Lower lobe of right lung (tissue), 2 donors: ENCODE measurements around the gene FUBP3. TPM values are rescaled to one million over a fixed set of nuclear protein-coding genes. Genes with fewer than 3 reads are reported as not detected.
A peak's percentile ranks its signal among the peaks of the same experiment; 100 is the strongest.

ENCODE experiments used
- ATAC-seq, 2 donors: fragments of 200-7000 bp; cut with Tn5 transposase; one replicate each; pipeline ENCODE4 v1.9.1; 2020 to 2022; ENCODE audit warnings: mild to moderate bottlenecking in 2 of 2, moderate library complexity in 2 of 2
- DNase-seq: peaks from one replicate; pipeline ENCODE4 v3.0.0-alpha.2; 2020
- H3K27ac ChIP-seq: fragments of 200-600 bp; one replicate; pipeline ENCODE4 v1.8.0; 2022
- H3K27me3 ChIP-seq: fragments of 200-600 bp; one replicate; pipeline ENCODE4 v1.8.0; 2022; ENCODE audit warnings: low read depth
- H3K36me3 ChIP-seq: fragments of 200-600 bp; one replicate; pipeline ENCODE4 v1.8.0; 2022; ENCODE audit warnings: mild to moderate bottlenecking
- H3K4me1 ChIP-seq: fragments of 200-600 bp; one replicate; pipeline ENCODE4 v1.8.0; 2022
- H3K4me3 ChIP-seq: fragments of 200-600 bp; one replicate; pipeline ENCODE4 v1.8.0; 2022; ENCODE audit warnings: mild to moderate bottlenecking
- H3K9me3 ChIP-seq: fragments of 200-600 bp; one replicate; pipeline ENCODE4 v1.8.0; 2022
- CTCF ChIP-seq: fragments of 200-600 bp; IDR thresholded peaks from one replicate; pipeline ENCODE4 v1.8.0; 2022; ENCODE audit warnings: antibody characterized with exemption, mild to moderate bottlenecking
- intact Hi-C: fragments of 100-400 bp; cut with DNase I; formaldehyde crosslinking; loops from one replicate; pipeline ENCODE4 v1.11.0; 2022
- total RNA-seq: library from RNA; stranded (reverse); fragmentation: NEBNext Ultra II Directional; extraction: Animal tissue kit (Norgen Biotek cat#: 25700); gene quantifications from one replicate; pipeline ENCODE4 v1.2.1, GENCODE V29; 2021
- donor health status: DM: no; HTN: yes; CAD: no; lungs with severe emphysema.

Gene FUBP3
- total RNA-seq, 1 donor from 2014 or later, result 46.8 TPM

- no peak for TF ChIP-seq CTCF
- H3K27me3 ChIP-seq, result peaks cover 51% of the 10 kb centered on the region
- DNase-seq (no peak), ATAC-seq (no peak)
- no peaks in the 10 kb centered on the region for H3K36me3 ChIP-seq
- H3K4me3 ChIP-seq, result no peak overlapping the region
- intact Hi-C loops, result no loop called here
- no peak overlapping the region for H3K27ac ChIP-seq
- no peaks in the 10 kb centered on the region for H3K9me3 ChIP-seq
- peaks cover 2% of the 10 kb centered on the region for H3K4me1 ChIP-seq
Measured at GRCh38 chr9:130654879-130655278, 75.5 kb downstream of the FUBP3 start.

- Histone ChIP-seq H3K4me3 (no peak overlapping the region), H3K27ac (no peak overlapping the region)
Measured at GRCh38 chr9:130658893-130659698, 79.7 kb downstream of the FUBP3 start.

GRCh38 chr9:130659699-130660248 is 80.4 kb downstream of the FUBP3 start:
- H3K4me3 ChIP-seq, result peak overlapping the region; percentile 40
- H3K36me3 ChIP-seq, result no peaks in the 10 kb centered on the region
- ATAC-seq (no peak), DNase-seq (no peak)
- peaks cover 45% of the 10 kb centered on the region for H3K4me1 ChIP-seq
- no peak for TF ChIP-seq CTCF
- intact Hi-C loops, result no loop called here
- H3K27me3 ChIP-seq, result peaks cover 89% of the 10 kb centered on the region
- no peaks in the 10 kb centered on the region for H3K9me3 ChIP-seq
- no peak overlapping the region for H3K27ac ChIP-seq

More at GRCh38 chr9:130658893-130659698, 79.7 kb downstream of the FUBP3 start:
- no peak for TF ChIP-seq CTCF
- intact Hi-C loops, result no loop called here
- Histone ChIP-seq H3K36me3 (no peaks in the 10 kb centered on the region), H3K4me1 (peaks cover 41% of the 10 kb centered on the region), H3K9me3 (no peaks in the 10 kb centered on the region), H3K27me3 (peaks cover 82% of the 10 kb centered on the region)
- no peak for DNase-seq
- ATAC-seq, result no peak

GRCh38 chr9:130660326-130660682 is 80.9 kb downstream of the FUBP3 start:
- DNase-seq (no peak), ATAC-seq (no peak)
- intact Hi-C loops, result no loop called here
- no peak for TF ChIP-seq CTCF
- Histone ChIP-seq H3K27ac (no peak overlapping the region), H3K27me3 (peaks cover 94% of the 10 kb centered on the region), H3K4me3 (peak overlapping the region; percentile 40), H3K4me1 (peaks cover 49% of the 10 kb centered on the region), H3K36me3 (no peaks in the 10 kb centered on the region), H3K9me3 (no peaks in the 10 kb centered on the region)

GRCh38 chr9:130660683-130661450 is 81.5 kb downstream of the FUBP3 start:
- H3K4me1 ChIP-seq, result peaks cover 55% of the 10 kb centered on the region
- H3K27me3 ChIP-seq, result peaks cover 100% of the 10 kb centered on the region
- intact Hi-C loops, result no loop called here
- H3K36me3 ChIP-seq, result no peaks in the 10 kb centered on the region
- peak; percentile 4 to 25 for ATAC-seq
- no peaks in the 10 kb centered on the region for H3K9me3 ChIP-seq
- H3K27ac ChIP-seq, result no peak overlapping the region
- peak overlapping the region; percentile 40 for H3K4me3 ChIP-seq
- no peak for DNase-seq
- TF ChIP-seq CTCF, result no peak
